HFF-Myc (cell line): ENCODE results near the gene YIPF3.

ENCODE experiments used
- DNase-seq: peaks from one replicate; pipeline ENCODE4 v3.0.0-alpha.2; 2011; ENCODE audit warnings: low read depth; ENCODE audit errors: extremely low read depth
- H3K4me3 ChIP-seq: replicated peaks from 2 replicates; pipeline ENCODE4 v1.5.1; 2011; ENCODE audit warnings: low read depth, mild to moderate bottlenecking, control low read depth, low read length
- TF ChIP-seq, protein P1 (sequence below): IDR thresholded peaks from 2 replicates; pipeline ENCODE4 v1.5.1; 2012; ENCODE audit warnings: mild to moderate bottlenecking, low read depth, low read length, control low read depth; ENCODE audit errors: missing control alignments

The YIPF3 gene

DNA sequence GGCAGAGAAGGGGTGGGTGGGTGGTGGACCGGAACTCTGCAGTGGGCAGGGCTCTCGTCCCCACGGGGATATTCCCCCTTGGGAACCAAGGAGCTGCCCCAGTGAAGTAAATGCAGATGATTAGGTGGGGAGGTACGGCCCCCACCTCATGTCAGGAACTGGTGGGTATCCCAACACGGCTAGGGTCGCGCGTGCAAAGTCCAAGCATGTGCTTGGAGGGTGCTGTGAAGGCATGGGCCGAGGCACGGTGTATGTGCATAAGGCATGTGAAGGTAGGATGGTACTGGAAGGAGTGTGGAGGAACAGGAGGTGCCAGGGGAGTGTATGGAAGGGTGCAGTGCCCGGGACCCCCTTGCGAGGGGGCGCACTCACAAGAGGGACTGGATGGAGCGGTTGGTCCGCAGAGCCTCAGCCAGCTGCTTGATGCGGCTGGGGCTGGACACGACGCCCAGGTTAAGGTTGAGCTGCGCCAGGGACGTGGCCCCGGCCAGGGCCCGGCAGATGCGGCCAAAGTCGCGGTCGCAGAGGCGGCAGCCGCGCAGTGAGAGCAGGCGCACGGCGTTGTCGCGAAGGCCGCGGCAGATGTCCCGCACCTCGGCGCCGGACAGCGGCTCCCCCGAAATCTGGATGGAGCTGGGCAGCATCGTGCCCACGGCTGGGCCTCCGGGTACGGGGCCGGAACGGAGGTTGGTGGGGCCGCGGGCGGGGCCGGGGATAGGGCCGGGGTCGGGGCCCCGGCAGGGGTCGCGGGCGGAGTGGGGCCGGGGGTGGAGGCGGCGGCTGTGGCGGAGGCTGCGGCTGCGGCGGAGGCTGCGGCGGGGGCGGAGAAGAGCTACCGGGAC lies 7.4 kb downstream of the YIPF3 start:
- TF ChIP-seq, protein P1, sequence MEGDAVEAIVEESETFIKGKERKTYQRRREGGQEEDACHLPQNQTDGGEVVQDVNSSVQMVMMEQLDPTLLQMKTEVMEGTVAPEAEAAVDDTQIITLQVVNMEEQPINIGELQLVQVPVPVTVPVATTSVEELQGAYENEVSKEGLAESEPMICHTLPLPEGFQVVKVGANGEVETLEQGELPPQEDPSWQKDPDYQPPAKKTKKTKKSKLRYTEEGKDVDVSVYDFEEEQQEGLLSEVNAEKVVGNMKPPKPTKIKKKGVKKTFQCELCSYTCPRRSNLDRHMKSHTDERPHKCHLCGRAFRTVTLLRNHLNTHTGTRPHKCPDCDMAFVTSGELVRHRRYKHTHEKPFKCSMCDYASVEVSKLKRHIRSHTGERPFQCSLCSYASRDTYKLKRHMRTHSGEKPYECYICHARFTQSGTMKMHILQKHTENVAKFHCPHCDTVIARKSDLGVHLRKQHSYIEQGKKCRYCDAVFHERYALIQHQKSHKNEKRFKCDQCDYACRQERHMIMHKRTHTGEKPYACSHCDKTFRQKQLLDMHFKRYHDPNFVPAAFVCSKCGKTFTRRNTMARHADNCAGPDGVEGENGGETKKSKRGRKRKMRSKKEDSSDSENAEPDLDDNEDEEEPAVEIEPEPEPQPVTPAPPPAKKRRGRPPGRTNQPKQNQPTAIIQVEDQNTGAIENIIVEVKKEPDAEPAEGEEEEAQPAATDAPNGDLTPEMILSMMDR = no peak
- H3K4me3 ChIP-seq = peak overlapping the region; percentile 45

DNA sequence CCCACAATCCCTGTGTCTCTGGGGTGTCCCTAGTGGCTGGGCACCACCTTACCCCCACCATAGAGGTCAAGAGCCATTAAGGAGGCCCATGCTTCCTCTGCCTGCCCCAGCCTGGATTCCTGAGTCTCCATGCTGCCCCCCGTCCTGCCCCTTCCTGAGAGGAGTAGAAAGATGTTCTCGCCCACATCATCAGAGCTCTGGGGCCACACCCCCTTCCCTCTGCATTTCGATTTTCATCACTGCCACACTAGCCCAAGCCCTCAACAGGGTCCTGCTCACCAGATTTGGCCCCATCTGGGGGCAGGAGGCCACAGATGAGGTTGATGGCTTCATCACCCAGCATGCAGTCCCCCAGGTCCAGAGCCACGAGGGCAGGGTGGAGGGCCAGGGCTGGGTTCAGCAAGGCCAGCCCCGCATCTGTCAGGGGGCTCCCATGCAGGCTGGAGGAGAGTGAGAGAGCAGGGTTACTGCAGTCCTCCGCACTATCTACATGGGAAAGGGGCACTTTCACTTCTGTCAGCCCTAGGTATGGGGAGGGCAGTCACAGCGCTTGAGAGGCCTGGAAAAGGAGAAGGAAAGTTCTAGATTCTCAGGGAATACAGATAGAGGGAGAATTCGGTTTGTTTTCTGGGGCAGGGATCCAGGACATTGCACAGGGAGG lies 8.1 kb downstream of the YIPF3 start:
- H3K4me3 ChIP-seq = no peak overlapping the region
- TF ChIP-seq, protein P1 = no peak
- DNase-seq = no peak

More for the DNA sequence above, 7.4 kb downstream of the YIPF3 start:
- no peak for DNase-seq

DNA sequence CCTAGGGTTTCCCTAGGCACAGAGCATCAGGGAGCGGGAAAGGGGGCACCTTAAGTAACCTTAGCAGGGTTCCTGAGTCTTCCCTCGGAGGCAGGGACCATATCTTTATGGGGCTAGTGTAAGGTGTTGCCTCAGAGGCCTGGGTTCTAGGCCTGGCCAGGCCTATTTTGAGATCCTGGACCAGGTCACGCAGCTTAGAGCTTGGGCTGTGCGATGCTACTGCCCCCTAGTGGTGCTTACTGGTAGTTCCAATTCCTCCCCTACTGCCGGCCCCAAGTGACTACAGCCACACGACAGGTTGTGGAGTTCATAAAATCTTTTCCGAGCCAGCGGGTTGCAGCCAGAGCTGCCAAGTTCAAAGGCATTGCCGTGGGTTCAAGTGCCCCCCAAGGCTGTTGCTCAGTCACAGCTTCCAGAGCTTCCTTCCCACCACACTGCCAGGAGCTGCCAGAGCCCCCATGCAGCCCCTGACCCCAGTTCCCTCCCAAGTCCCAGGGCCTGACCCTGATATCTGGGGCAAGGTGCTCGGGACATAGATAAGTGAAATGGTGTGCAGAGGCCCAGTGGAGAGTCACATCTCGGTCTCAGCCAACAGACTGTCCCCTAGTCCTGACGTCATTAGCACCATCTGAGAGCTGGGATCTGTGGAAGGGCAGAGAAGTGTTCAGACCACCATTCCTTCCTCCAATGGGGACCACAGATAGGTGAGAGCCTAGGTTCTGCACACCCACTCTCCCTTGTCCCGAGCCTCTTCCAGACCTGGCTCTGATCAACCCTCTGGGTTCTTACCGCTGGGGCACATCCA lies 9.9 kb downstream of the YIPF3 start:
- H3K4me3 ChIP-seq = no peak overlapping the region
- peak; percentile 75 for DNase-seq
- TF ChIP-seq, protein P1 = peak; percentile 97

DNA sequence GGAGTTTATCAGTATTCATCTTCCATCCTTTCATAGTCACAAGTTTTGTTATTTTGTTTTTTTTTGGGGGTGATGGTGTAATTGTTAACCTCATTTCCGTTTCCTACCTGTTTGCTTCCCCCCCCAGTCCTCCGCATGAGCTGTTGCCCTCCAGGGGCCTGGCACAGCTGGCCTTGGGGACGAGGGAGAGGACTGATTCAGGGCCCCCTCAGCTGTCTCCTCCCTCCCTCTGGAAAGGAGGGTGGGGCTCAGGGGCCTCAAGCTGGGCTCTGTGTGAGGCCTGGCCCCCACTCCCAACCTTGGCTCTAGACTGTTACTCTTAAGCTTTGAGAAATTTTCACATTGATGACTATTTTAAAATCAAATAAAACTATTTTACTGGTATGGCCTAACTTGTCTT lies 10.6 kb downstream of the YIPF3 start:
- TF ChIP-seq, protein P1 = no peak
- DNase-seq = no peak
- H3K4me3 ChIP-seq = no peak overlapping the region

DNA sequence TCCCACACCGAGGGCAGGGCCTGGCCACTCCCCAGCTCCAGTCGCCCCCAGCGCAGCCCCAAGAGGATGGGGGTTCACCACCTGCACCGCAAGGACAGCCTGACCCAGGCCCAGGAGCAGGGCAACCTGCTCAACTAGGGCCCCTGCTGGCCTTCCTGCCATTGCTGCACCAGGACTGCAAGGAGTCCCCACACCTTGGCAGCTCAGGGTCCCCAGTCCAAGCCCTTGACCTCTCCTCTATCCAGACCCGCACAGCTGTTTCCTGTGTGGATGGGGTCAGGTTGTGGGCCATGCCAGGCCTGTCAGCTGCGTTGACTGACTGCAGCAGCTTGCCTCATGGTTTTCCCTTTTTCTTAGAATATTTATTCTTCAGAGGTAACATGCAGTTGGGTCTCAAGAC lies 11.0 kb downstream of the YIPF3 start:
- no peak overlapping the region for H3K4me3 ChIP-seq
- TF ChIP-seq, protein P1 = no peak
- no peak for DNase-seq

DNA sequence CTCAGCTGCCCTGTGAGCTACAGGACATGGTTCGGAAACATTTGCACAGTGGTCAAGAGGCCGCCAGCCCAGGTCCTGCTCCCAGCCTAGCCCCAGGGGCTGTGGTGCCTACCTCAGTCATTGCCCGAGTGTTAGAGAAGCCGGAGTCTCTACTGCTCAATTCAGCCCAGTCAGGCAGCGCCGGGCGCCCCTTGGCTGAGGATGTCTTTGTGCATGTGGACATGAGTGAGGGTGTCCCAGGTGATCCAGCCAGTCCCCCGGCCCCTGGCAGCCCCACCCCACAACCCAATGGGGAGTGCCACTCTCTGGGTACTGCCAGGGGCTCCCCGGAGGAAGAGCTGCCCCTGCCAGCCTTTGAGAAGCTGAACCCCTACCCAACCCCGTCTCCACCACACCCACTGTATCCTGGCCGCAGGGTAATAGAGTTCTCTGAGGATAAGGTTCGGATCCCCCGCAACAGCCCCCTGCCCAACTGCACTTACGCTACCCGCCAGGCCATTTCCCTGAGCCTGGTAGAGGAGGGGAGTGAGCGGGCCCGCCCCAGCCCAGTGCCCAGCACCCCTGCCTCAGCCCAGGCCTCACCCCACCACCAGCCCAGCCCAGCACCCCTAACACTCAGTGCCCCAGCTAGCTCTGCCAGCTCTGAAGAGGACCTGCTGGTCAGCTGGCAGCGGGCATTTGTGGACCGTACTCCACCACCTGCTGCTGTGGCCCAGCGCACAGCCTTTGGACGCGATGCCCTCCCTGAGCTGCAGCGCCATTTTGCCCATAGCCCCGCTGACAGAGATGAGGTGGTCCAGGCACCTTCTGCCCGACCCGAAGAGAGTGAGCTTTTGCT lies 11.8 kb downstream of the YIPF3 start:
- no peak for DNase-seq
- TF ChIP-seq, protein P1 = no peak

More for the DNA sequence above, 11.8 kb downstream of the YIPF3 start:
- H3K4me3 ChIP-seq = no peak overlapping the region
